HG03469 (cell line): ENCODE data around the gene VDAC2.
"Not testable (repeated sequence)": the region's sequence is repeated elsewhere in the genome, so short reads cannot be mapped to it uniquely, and the experiment has no call there.

Experiments
- ATAC-seq: cut with Tn5 transposase; IDR thresholded peaks from one replicate; pipeline ENCODE4 v1.9.1; 2021; ENCODE audit warnings: mild to moderate bottlenecking, moderate library complexity, moderate number of reproducible peaks; ENCODE audit not compliant: unreplicated experiment

Gene VDAC2

GRCh38 chr10:75197906-75198305 lies 12.7 kb upstream of the VDAC2 start:
- ATAC-seq = no peak

- not testable (repeated sequence) for ATAC-seq
Measured at GRCh38 chr10:75199949-75200348, 10.6 kb upstream of the VDAC2 start.

GRCh38 chr10:75201793-75202307 lies 8.7 kb upstream of the VDAC2 start:
- no peak for ATAC-seq

GRCh38 chr10:75202321-75203045 lies 8.1 kb upstream of the VDAC2 start:
- no peak for ATAC-seq

- ATAC-seq = not testable (repeated sequence)
Measured at GRCh38 chr10:75203046-75203620, 7.5 kb upstream of the VDAC2 start.

GRCh38 chr10:75203724-75204123 lies 6.9 kb upstream of the VDAC2 start:
- no peak for ATAC-seq

- no peak for ATAC-seq
Measured at GRCh38 chr10:75205908-75206307, 4.7 kb upstream of the VDAC2 start.

GRCh38 chr10:75206638-75207037 lies 4.0 kb upstream of the VDAC2 start:
- ATAC-seq = not testable (repeated sequence)

GRCh38 chr10:75207079-75207856 lies 3.3 kb upstream of the VDAC2 start:
- ATAC-seq = no peak

- ATAC-seq = no peak
Measured at GRCh38 chr10:75207857-75208144, 2.8 kb upstream of the VDAC2 start.

- ATAC-seq = no peak
Measured at GRCh38 chr10:75208181-75208580, 2.4 kb upstream of the VDAC2 start.

- peak; percentile 3 for ATAC-seq
Measured at GRCh38 chr10:75209086-75209920, 1.3 kb upstream of the VDAC2 start.

GRCh38 chr10:75209921-75210281 lies 695 bp upstream of the VDAC2 start:
- peak; percentile 30 for ATAC-seq

- no peak for ATAC-seq
Measured at GRCh38 chr10:75211007-75211691, 553 bp downstream of the VDAC2 start.

GRCh38 chr10:75212343-75212742 lies 1.7 kb downstream of the VDAC2 start:
- ATAC-seq = no peak

- no peak for ATAC-seq
Measured at GRCh38 chr10:75220274-75220673, 9.7 kb downstream of the VDAC2 start.

GRCh38 chr10:75221492-75221891 lies 10.9 kb downstream of the VDAC2 start:
- ATAC-seq = not testable (repeated sequence)

- no peak for ATAC-seq
Measured at GRCh38 chr10:75223507-75223906, 12.9 kb downstream of the VDAC2 start.

- ATAC-seq = no peak
Measured at GRCh38 chr10:75226095-75226494, 15.5 kb downstream of the VDAC2 start.

GRCh38 chr10:75226656-75227055 lies 16.1 kb downstream of the VDAC2 start:
- no peak for ATAC-seq
